ENCODE data around the gene ELL2.

DNA sequence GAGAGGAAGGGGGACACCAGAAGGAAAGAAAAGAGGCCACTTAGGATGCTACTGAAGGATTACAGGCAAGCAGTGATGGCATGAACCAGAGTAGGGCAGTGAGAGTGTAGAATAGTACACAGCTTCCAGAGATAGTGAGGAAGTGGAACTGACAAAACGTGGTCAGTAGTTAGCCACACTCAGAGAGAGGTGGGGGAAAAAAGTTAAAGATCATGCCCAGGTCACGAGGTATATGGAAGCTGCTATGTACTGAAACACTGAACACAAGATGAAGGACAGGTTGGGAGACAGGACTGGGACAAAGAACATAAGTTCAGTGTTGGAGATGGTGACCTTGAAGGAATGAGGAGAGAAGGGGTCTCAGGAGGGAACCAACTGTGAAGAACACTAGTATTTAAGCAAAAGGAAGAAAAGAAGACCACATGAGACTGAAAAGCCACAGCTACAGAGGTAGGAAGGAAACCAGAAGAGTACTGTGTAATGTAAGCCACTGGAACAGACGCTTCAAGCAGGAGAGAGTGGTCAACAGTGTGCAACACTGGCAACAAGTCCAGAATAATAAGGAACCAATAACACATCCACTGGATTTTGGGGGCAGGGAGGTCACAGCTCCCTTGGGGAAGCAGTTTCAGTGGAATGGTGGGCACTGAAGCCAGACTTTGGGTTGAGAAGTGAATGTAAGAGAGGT is 45.5 kb downstream of the ELL2 start:
- TF ChIP-seq, protein P1, sequence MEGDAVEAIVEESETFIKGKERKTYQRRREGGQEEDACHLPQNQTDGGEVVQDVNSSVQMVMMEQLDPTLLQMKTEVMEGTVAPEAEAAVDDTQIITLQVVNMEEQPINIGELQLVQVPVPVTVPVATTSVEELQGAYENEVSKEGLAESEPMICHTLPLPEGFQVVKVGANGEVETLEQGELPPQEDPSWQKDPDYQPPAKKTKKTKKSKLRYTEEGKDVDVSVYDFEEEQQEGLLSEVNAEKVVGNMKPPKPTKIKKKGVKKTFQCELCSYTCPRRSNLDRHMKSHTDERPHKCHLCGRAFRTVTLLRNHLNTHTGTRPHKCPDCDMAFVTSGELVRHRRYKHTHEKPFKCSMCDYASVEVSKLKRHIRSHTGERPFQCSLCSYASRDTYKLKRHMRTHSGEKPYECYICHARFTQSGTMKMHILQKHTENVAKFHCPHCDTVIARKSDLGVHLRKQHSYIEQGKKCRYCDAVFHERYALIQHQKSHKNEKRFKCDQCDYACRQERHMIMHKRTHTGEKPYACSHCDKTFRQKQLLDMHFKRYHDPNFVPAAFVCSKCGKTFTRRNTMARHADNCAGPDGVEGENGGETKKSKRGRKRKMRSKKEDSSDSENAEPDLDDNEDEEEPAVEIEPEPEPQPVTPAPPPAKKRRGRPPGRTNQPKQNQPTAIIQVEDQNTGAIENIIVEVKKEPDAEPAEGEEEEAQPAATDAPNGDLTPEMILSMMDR (IDR thresholded peaks at IDR 0.05; ENCODE audit: insufficient read depth, low read depth, low read length) = no peak
- TF ChIP-seq EZH2 (IDR thresholded peaks at IDR 0.05; ENCODE audit: insufficient read depth, low read length) = no peak

Measured in astrocyte (in vitro differentiated cells and primary cell).